HepG2 (cell line): Measurements from ENCODE around the gene TET2. TPM values are rescaled to one million over a fixed set of nuclear protein-coding genes. Genes with fewer than 3 reads are reported as not detected.

Experiments used
- ATAC-seq: fragments of 200-7000 bp; cut with Tn5 transposase; 3 replicates; pipeline ENCODE4 v1.9.1; 2020; ENCODE audit warnings: mild to moderate bottlenecking, moderate library complexity
- BruUV-seq: library from RNA; stranded (reverse); fragments of 400-500 nt; replicated peaks from 2 replicates; lab custom pipeline; 2021; lab: Mats Ljungman, UMichigan
- CTCF ChIA-PET: fragments of 300-600 bp; formaldehyde crosslinking; extraction: SDS; loops from one replicate; lab custom pipeline; 2021; ENCODE audit warnings: low total read pairs, inconsistent platforms, low intra/inter-chr PET ratio; lab: Yijun Ruan, JAX
- POLR2A ChIA-PET: fragments of 350-600 bp; sonication (Branson Sonifier 250); formaldehyde crosslinking; loops from one replicate; lab custom pipeline; 2020; ENCODE audit warnings: antibody characterized with exemption, inconsistent platforms; lab: Yijun Ruan, JAX
- DNase-seq: peaks from one replicate; pipeline ENCODE4 v3.0.0-alpha.2; 2015; ENCODE audit warnings: low spot score
- FAIRE-seq: peaks from 3 replicates; lab custom pipeline; 2011; peaks lifted over from hg19 to GRCh38; lab: Jason Lieb, UNC
- H2AFZ ChIP-seq: one replicate; pipeline ENCODE4 v1.6.1; 2011; ENCODE audit warnings: low read length, inconsistent platforms
- H3K27ac ChIP-seq: fragments of 300-600 bp; 3 replicates; pipeline ENCODE4 v1.8.0; 2011; ENCODE audit warnings: mixed run types, mild to moderate bottlenecking, mixed read lengths, low read length, inconsistent platforms; ENCODE audit not compliant: insufficient read depth; ENCODE audit errors: extremely low read length
- H3K27me3 ChIP-seq, 2 experiments: fragments of 200-600 bp in 1 of 2; 2 replicates in 1 of 2; 3 replicates in 1 of 2; pipeline versions ENCODE4 v1.6.0 to v1.8.0; 2011; ENCODE audit warnings: low read length in 2 of 2, mild to moderate bottlenecking in 2 of 2, moderate library complexity in 2 of 2, inconsistent platforms in 1 of 2; ENCODE audit not compliant: insufficient read depth in 2 of 2, control insufficient read depth in 1 of 2
- H3K36me3 ChIP-seq, 2 experiments: fragments of 200-600 bp in 1 of 2; replicated peaks in 1 of 2; 2 replicates in 1 of 2; 3 replicates in 1 of 2; pipeline versions ENCODE4 v1.5.1 to v1.8.0; 2011; ENCODE audit warnings: low read length in 2 of 2, inconsistent platforms in 1 of 2; ENCODE audit not compliant: insufficient read depth in 2 of 2, control insufficient read depth in 1 of 2
- H3K4me1 ChIP-seq: 2 replicates; pipeline ENCODE4 v1.5.1; 2012; ENCODE audit warnings: low read length, inconsistent platforms; ENCODE audit not compliant: insufficient read depth
- H3K4me2 ChIP-seq: 2 replicates; pipeline ENCODE4 v1.6.0; 2011; ENCODE audit warnings: low read depth, low read length, inconsistent platforms
- H3K4me3 ChIP-seq, 3 experiments: fragments of 200-600 bp in 1 of 3; sonication (generic), shearing (Covaris generic) in 1 of 3; replicated peaks in 1 of 3; 2 replicates each; pipeline ENCODE4 v1.5.1; 2011 to 2016; ENCODE audit warnings: low read length in 3 of 3, inconsistent platforms in 2 of 3, low read depth in 2 of 3, mild to moderate bottlenecking in 2 of 3, control low read depth in 1 of 3, mixed read lengths in 1 of 3; ENCODE audit not compliant: insufficient read depth in 1 of 3
- H3K79me2 ChIP-seq: one replicate; pipeline ENCODE4 v1.6.1; 2011; ENCODE audit warnings: low read length, inconsistent platforms; ENCODE audit not compliant: insufficient read depth
- H3K9ac ChIP-seq: 2 replicates; pipeline ENCODE4 v1.6.0; 2011; ENCODE audit warnings: mild to moderate bottlenecking, low read depth, low read length, inconsistent platforms; ENCODE audit not compliant: insufficient read depth
- H3K9me3 ChIP-seq: 2 replicates; pipeline ENCODE4 v1.5.1; 2012; ENCODE audit warnings: mild to moderate bottlenecking, low read length
- H4K20me1 ChIP-seq: 2 replicates; pipeline ENCODE4 v1.6.0; 2011; ENCODE audit warnings: inconsistent platforms, mild to moderate bottlenecking, low read length, moderate library complexity; ENCODE audit not compliant: insufficient read depth
- HMGA1 ChIP-seq: sonication (generic); formaldehyde crosslinking; conservative IDR thresholded peaks from 2 replicates; pipeline ENCODE4 v1.4.0; 2020; ENCODE audit warnings: missing genetic modification reagents
- MAFF ChIP-seq: IDR thresholded peaks from 2 replicates; pipeline ENCODE4 v1.6.1; 2011; ENCODE audit warnings: low read depth, low read length, improper control_type of control experiment
- MAFK ChIP-seq, 2 experiments: IDR thresholded peaks in 1 of 2; conservative IDR thresholded peaks in 1 of 2; 2 replicates each; pipeline ENCODE4 v1.6.1; 2011; ENCODE audit warnings: improper control_type of control experiment in 2 of 2, low read length in 2 of 2
- SP4 ChIP-seq: sonication (generic); formaldehyde crosslinking; IDR thresholded peaks from 2 replicates; pipeline ENCODE4 v1.8.1; 2023; ENCODE audit warnings: mild to moderate bottlenecking, missing genetic modification reagents
- STAG1 ChIP-seq: sonication (generic); formaldehyde crosslinking; IDR thresholded peaks from 2 replicates; pipeline ENCODE4 v1.4.0; 2020; ENCODE audit warnings: missing genetic modification reagents
- ZNF251 ChIP-seq: sonication (generic); formaldehyde crosslinking; IDR thresholded peaks from 2 replicates; pipeline ENCODE4 v1.9.0; 2021; ENCODE audit warnings: mild to moderate bottlenecking, missing genetic modification reagents
- WGBS: methylation state at CpG from one replicate; pipeline ENCODE4 v1.1.6; 2017; ENCODE audit warnings: low lambda C conversion rate; 5-methylcytosine and 5-hydroxymethylcytosine counted together
- in situ Hi-C: cut with HindIII; loops from 2 replicates; pipeline ENCODE4 v1.10.0; 2017; ENCODE audit warnings: low pct_unique_long_range_greater_than_20kb; ENCODE audit not compliant: extremely low pct_ligation_motif_present
- intact Hi-C: fragments of 100-400 bp; cut with micrococcal nuclease; formaldehyde crosslinking; loops from one replicate; pipeline ENCODE4 v1.10.0; 2022; ENCODE audit not compliant: unreplicated experiment
- polyA plus RNA-seq, 8 experiments: library from polyadenylated mRNA; depleted of rRNA in 3 of 8; stranded (reverse) in 7 of 8; unstranded in 1 of 8; fragments of >200 nt; fragmentation: Illumina TruSeq in 4 of 8; extraction: Trizol in 4 of 8; gene quantifications; 2 replicates each; pipeline versions ENCODE4 v1.2.1 to v1.2.3, GENCODE V29; 2011 to 2016; ENCODE audit warnings: low read depth in 4 of 8, missing spikeins in 1 of 8, mixed read lengths in 1 of 8; ENCODE audit not compliant: insufficient read depth in 1 of 8
- total RNA-seq, 5 experiments: library from RNA; depleted of rRNA; stranded (reverse); fragments of >200 nt; fragmentation: Illumina TruSeq; extraction: Trizol; gene quantifications; 2 replicates each; pipeline ENCODE4 v1.2.3, GENCODE V29; 2016; ENCODE audit warnings: low read depth in 1 of 5

Gene TET2
- total and polyA plus RNA-seq, 2 of the 13 experiments (the other 11 are each of a cell fraction or from before 2014, with no cell fraction given): 4.7 to 4.8 TPM

GRCh38 chr4:105248613-105249012 lies 101.9 kb downstream of the TET2 start:
- no peak for FAIRE-seq
- no peaks in the 10 kb centered on the region for H3K4me1 ChIP-seq
- no peak overlapping the region for H3K27ac ChIP-seq
- TF ChIP-seq SP4: no peak
- H3K27me3 ChIP-seq: no peaks in the 10 kb centered on the region
- WGBS: 78% methylated on average over 1 of the region's 1 CpG
- ChIA-PET POLR2A (no interaction called here), CTCF (no interaction called here)
- in situ Hi-C loops: no loop called here
- H3K36me3 ChIP-seq: no peaks in the 10 kb centered on the region
- no TSS peak for BruUV-seq
- no peak overlapping the region for H3K4me3 ChIP-seq
- DNase-seq: no peak
- no peaks in the 10 kb centered on the region for H4K20me1 ChIP-seq
- H3K4me2 ChIP-seq: no peak overlapping the region
- no peak overlapping the region for H3K9ac ChIP-seq
- intact Hi-C loops: no loop called here
- no peaks in the 10 kb centered on the region for H3K79me2 ChIP-seq
- ATAC-seq: no peak
- H3K9me3 ChIP-seq: 0 out of 2 replicates have a peak, but pooled peaks cover 9% of the 10 kb centered on the region
- no peak overlapping the region for H2AFZ ChIP-seq

GRCh38 chr4:105257817-105258495 lies 111.3 kb downstream of the TET2 start:
- H3K9ac ChIP-seq: no peak overlapping the region
- H3K27ac ChIP-seq: no peak overlapping the region
- CTCF ChIA-PET: no interaction called here
- no peak overlapping the region for H2AFZ ChIP-seq
- intact Hi-C loops: loop anchor here (5.0 kb wide), 1 partner anchor 111 kb away; the partner anchor contains the start of gene TET2
- no peak overlapping the region for H3K4me2 ChIP-seq
- H3K27me3 ChIP-seq: no peaks in the 10 kb centered on the region
- no peaks in the 10 kb centered on the region for H3K4me1 ChIP-seq
- H4K20me1 ChIP-seq: no peaks in the 10 kb centered on the region
- 100% methylated on average over 1 of the region's 1 CpG for WGBS
- H3K4me3 ChIP-seq: no peak overlapping the region
- H3K9me3 ChIP-seq: 0 out of 2 replicates have a peak, but pooled peaks cover 3% of the 10 kb centered on the region
- in situ Hi-C loops: no loop called here
- no TSS peak for BruUV-seq
- H3K36me3 ChIP-seq: no peaks in the 10 kb centered on the region
- TF ChIP-seq MAFK (conservative IDR thresholded peaks at IDR 0.05 in 1 of 2, IDR thresholded peaks at IDR 0.05 in 1 of 2; ENCODE audit: low read length in 2 of 2) (peak; percentile 63 to 84), HMGA1 (CRISPR knock-in tag) (no peak), MAFF (peak; percentile 67), STAG1 (CRISPR knock-in tag) (peak; percentile 14; the same call in 1 of the 2 replicates), ZNF251 (CRISPR knock-in tag) (no peak)
- POLR2A ChIA-PET: no interaction called here
- DNase-seq (no peak), FAIRE-seq (no peak), ATAC-seq (peak; percentile 56; the same call in 2 of the 3 replicates)
- H3K79me2 ChIP-seq: no peaks in the 10 kb centered on the region
